Neural cell (in vitro differentiated cells): ENCODE results near the gene SLC19A1. TPM values are rescaled to one million over a fixed set of nuclear protein-coding genes. Genes with fewer than 3 reads are reported as not detected.

ENCODE experiments used
- H2AFZ ChIP-seq: fragments of 200-600, 300-800 bp; sonication (generic), shearing (Covaris generic); 2 replicates; pipeline ENCODE4 v1.6.0; 2014; ENCODE audit warnings: low read depth, mild to moderate bottlenecking, antibody characterized with exemption, low read length, moderate library complexity
- H3F3A ChIP-seq: fragments of 200-600 bp; shearing (Covaris generic); 2 replicates; pipeline ENCODE4 v1.6.1; 2016; ENCODE audit warnings: mild to moderate bottlenecking, moderate library complexity, mixed read lengths, antibody characterized with exemption, low read length; ENCODE audit not compliant: insufficient read depth, poor library complexity, severe bottlenecking
- H3K27ac ChIP-seq: fragments of 200-600, 300-800 bp; sonication (generic), shearing (Covaris generic); 2 replicates; pipeline ENCODE4 v1.5.1; 2014; ENCODE audit warnings: mild to moderate bottlenecking, low read length, moderate library complexity
- H3K27me3 ChIP-seq: fragments of 300-800, 200-600 bp; sonication (generic), shearing (Covaris generic); 2 replicates; pipeline ENCODE4 v1.6.0; 2014; ENCODE audit warnings: mild to moderate bottlenecking, low read depth, low read length, moderate library complexity; ENCODE audit not compliant: insufficient read depth
- H3K36me3 ChIP-seq: fragments of 300-800, 200-600 bp; sonication (generic), shearing (Covaris generic); 2 replicates; pipeline ENCODE4 v1.5.1; 2014; ENCODE audit warnings: mild to moderate bottlenecking, antibody characterized with exemption, low read length, moderate library complexity; ENCODE audit not compliant: insufficient read depth
- H3K4me2 ChIP-seq: fragments of 300-800, 200-600 bp; sonication (generic), shearing (Covaris generic); 2 replicates; pipeline ENCODE4 v1.6.0; 2014; ENCODE audit warnings: mild to moderate bottlenecking, low read length
- H3K4me3 ChIP-seq: fragments of 300-800, 200-600 bp; sonication (generic), shearing (Covaris generic); 2 replicates; pipeline ENCODE4 v1.5.1; 2014; ENCODE audit warnings: mild to moderate bottlenecking, low read length, moderate library complexity
- H3K79me2 ChIP-seq: fragments of 200-600 bp; shearing (Covaris generic); replicated peaks from 2 replicates; pipeline ENCODE4 v1.6.0; 2014; ENCODE audit warnings: mild to moderate bottlenecking, low read length, moderate library complexity; ENCODE audit not compliant: insufficient read depth
- H3K9ac ChIP-seq: fragments of 300-800, 200-600 bp; sonication (generic), shearing (Covaris generic); 2 replicates; pipeline ENCODE4 v1.6.1; 2016; ENCODE audit warnings: mild to moderate bottlenecking, low read length, mixed read lengths
- H3K9me2 ChIP-seq: fragments of 200-600 bp; shearing (Covaris generic); 2 replicates; pipeline ENCODE4 v1.6.1; 2016; ENCODE audit warnings: mild to moderate bottlenecking, low read length, mixed read lengths; ENCODE audit not compliant: insufficient read depth
- H3K9me3 ChIP-seq: fragments of 200-600, 300-800 bp; sonication (generic), shearing (Covaris generic); 2 replicates; pipeline ENCODE4 v1.6.1; 2016; ENCODE audit warnings: mild to moderate bottlenecking, mixed run types, low read length, moderate library complexity, mixed read lengths
- H4K20me1 ChIP-seq: fragments of 200-600 bp; shearing (Covaris generic); 2 replicates; pipeline ENCODE4 v1.6.1; 2016; ENCODE audit warnings: mild to moderate bottlenecking, mixed run types; ENCODE audit not compliant: insufficient read depth
- CTCF ChIP-seq: fragments of 450-650 bp; IDR thresholded peaks from 2 replicates; pipeline ENCODE4 v1.5.1; 2014; ENCODE audit warnings: antibody characterized with exemption, mild to moderate bottlenecking, moderate library complexity; ENCODE audit not compliant: poor library complexity, severe bottlenecking
- EP300 ChIP-seq: fragments of 450-650 bp; conservative IDR thresholded peaks from 2 replicates; pipeline ENCODE4 v1.6.1; 2014; ENCODE audit warnings: antibody characterized with exemption, mild to moderate bottlenecking, moderate library complexity; ENCODE audit not compliant: poor library complexity, severe bottlenecking
- MXI1 ChIP-seq: fragments of 450-650 bp; conservative IDR thresholded peaks from 2 replicates; pipeline ENCODE4 v1.6.1; 2014; ENCODE audit warnings: antibody characterized with exemption, mild to moderate bottlenecking; ENCODE audit not compliant: poor library complexity, severe bottlenecking
- POLR2AphosphoS5 ChIP-seq: IDR thresholded peaks from 2 replicates; pipeline ENCODE4 v1.6.1; 2012
- RAD21 ChIP-seq: fragments of 450-650 bp; conservative IDR thresholded peaks from 2 replicates; pipeline ENCODE4 v1.6.1; 2014; ENCODE audit warnings: antibody characterized with exemption, mild to moderate bottlenecking, moderate library complexity
- REST ChIP-seq: IDR thresholded peaks from 2 replicates; pipeline ENCODE4 v1.6.1; 2012; ENCODE audit warnings: borderline replicate concordance
- SMC3 ChIP-seq: fragments of 450-650 bp; conservative IDR thresholded peaks from 2 replicates; pipeline ENCODE4 v1.6.1; 2014; ENCODE audit warnings: antibody characterized with exemption, mild to moderate bottlenecking, moderate library complexity; ENCODE audit not compliant: poor library complexity
- TAF1 ChIP-seq: IDR thresholded peaks from 2 replicates; pipeline ENCODE4 v1.6.1; 2012; ENCODE audit warnings: low read depth
- polyA plus RNA-seq: library from polyadenylated mRNA; depleted of rRNA; stranded (reverse); fragments of >200 nt; gene quantifications from 2 replicates; pipeline ENCODE4 v1.2.3, GENCODE V29; 2014

Gene SLC19A1
- polyA plus RNA-seq, 1 donor from 2014 or later, result 2.9 TPM

GRCh38 chr21:45544449-45545235 is 2.4 kb upstream of the SLC19A1 start:
- no peak for TF ChIP-seq POLR2AphosphoS5
- no peak for TF ChIP-seq RAD21
- no peak for TF ChIP-seq EP300
- no peak for TF ChIP-seq MXI1
- H3K4me3 ChIP-seq, result no peak overlapping the region
- no peaks in the 10 kb centered on the region for H3K79me2 ChIP-seq
- H3K9me2 ChIP-seq, result no peaks in the 10 kb centered on the region
- H3K27me3 ChIP-seq, result no peaks in the 10 kb centered on the region
- no peaks in the 10 kb centered on the region for H3K36me3 ChIP-seq
- H3F3A ChIP-seq, result no peaks in the 10 kb centered on the region
- no peaks in the 10 kb centered on the region for H4K20me1 ChIP-seq
- no peak overlapping the region for H3K9ac ChIP-seq
- H2AFZ ChIP-seq, result no peak overlapping the region
- H3K27ac ChIP-seq, result no peak overlapping the region
- H3K9me3 ChIP-seq, result no peaks in the 10 kb centered on the region
- H3K4me2 ChIP-seq, result no peak overlapping the region

- Histone ChIP-seq H3K4me3 (no peak overlapping the region), H3F3A (no peaks in the 10 kb centered on the region), H3K36me3 (no peaks in the 10 kb centered on the region), H3K9ac (no peak overlapping the region), H3K79me2 (no peaks in the 10 kb centered on the region), H2AFZ (no peak overlapping the region), H4K20me1 (no peaks in the 10 kb centered on the region), H3K27me3 (no peaks in the 10 kb centered on the region), H3K4me2 (no peak overlapping the region), H3K9me3 (no peaks in the 10 kb centered on the region), H3K27ac (no peak overlapping the region), H3K9me2 (no peaks in the 10 kb centered on the region)
- no peak for TF ChIP-seq TAF1
- no peak for TF ChIP-seq EP300
- no peak for TF ChIP-seq SMC3
Observed at GRCh38 chr21:45543710-45544448, 1.6 kb upstream of the SLC19A1 start.

DNA sequence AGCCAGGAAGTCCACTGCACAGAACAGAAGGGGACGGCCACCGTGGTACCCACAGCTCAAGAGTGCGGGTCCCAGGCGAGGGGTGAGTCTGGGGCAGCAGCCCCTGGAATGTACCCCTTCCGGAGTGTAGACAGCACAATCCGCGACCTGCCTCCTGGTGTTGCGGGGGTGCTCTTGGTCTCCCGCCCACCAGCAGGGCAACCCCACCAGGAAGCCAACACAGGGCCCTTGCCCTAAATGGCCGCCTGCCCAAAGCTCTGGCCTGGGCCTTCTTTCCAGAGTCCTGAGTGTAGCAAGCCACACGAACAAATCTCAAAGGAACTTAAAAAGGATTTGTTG is 1.1 kb upstream of the SLC19A1 start:
- Histone ChIP-seq H3K9me2 (no peaks in the 10 kb centered on the region), H3K4me2 (no peak overlapping the region), H3K27me3 (no peaks in the 10 kb centered on the region), H3K4me3 (no peak overlapping the region), H3K9me3 (no peaks in the 10 kb centered on the region), H3K9ac (no peak overlapping the region), H2AFZ (no peak overlapping the region), H3K36me3 (no peaks in the 10 kb centered on the region), H3F3A (no peaks in the 10 kb centered on the region), H3K79me2 (no peaks in the 10 kb centered on the region), H3K27ac (no peak overlapping the region), H4K20me1 (no peaks in the 10 kb centered on the region)
- TF ChIP-seq REST, result no peak
- no peak for TF ChIP-seq EP300
- TF ChIP-seq MXI1, result no peak
- TF ChIP-seq POLR2AphosphoS5, result no peak
- TF ChIP-seq RAD21, result no peak
- TF ChIP-seq CTCF, result no peak
- no peak for TF ChIP-seq SMC3
